HL-60 (cell line): ENCODE data around the gene BOD1L1.

ENCODE experiments used
- CTCF ChIP-seq: IDR thresholded peaks from one replicate; pipeline ENCODE4 v1.5.1; 2011; ENCODE audit warnings: low read length, control low read depth, inconsistent platforms; ENCODE audit not compliant: insufficient read depth
- GABPA ChIP-seq: IDR thresholded peaks from 2 replicates; pipeline ENCODE4 v1.6.1; 2012; ENCODE audit warnings: low read depth
- POLR2AphosphoS5 ChIP-seq: IDR thresholded peaks from 2 replicates; pipeline ENCODE4 v1.6.1; 2012; ENCODE audit warnings: low read depth
- REST ChIP-seq: IDR thresholded peaks from 2 replicates; pipeline ENCODE4 v1.6.1; 2012; ENCODE audit warnings: low read depth; ENCODE audit not compliant: insufficient replicate concordance
- SPI1 ChIP-seq: IDR thresholded peaks from 2 replicates; pipeline ENCODE4 v1.6.1; 2012; ENCODE audit warnings: low read depth, mild to moderate bottlenecking, borderline replicate concordance

DNA sequence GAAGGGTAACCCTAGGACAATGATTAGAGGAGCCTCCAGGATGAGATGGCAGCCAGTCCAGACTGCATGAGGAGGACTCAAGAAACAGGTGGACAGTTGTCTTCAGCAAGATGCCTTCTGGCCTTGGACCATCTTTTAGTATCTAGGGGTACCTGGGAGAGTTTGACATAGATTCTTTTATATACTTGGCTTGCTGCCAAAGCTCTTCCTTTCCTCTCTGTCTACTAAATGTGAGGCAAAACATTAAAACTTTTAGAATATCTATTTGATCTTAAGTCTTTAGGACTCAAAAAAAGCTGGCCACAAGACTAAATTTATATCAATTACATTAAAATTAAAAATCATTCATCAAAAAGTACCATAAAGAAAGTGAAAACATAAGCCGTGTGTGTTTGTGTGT lies 64.6 kb downstream of the BOD1L1 start:
- TF ChIP-seq GABPA (no peak), CTCF (no peak), POLR2AphosphoS5 (no peak), REST (no peak), SPI1 (no peak)
